HG03457 (cell line): ENCODE results near the gene SIGLEC1.

Source experiments
- ATAC-seq: cut with Tn5 transposase; IDR thresholded peaks from one replicate; pipeline ENCODE4 v1.9.1; 2021; ENCODE audit warnings: moderate number of reproducible peaks; ENCODE audit not compliant: unreplicated experiment

The SIGLEC1 gene

GRCh38 chr20:3744806-3745685, 32.6 kb upstream of the SIGLEC1 start:
- ATAC-seq = no peak

DNA sequence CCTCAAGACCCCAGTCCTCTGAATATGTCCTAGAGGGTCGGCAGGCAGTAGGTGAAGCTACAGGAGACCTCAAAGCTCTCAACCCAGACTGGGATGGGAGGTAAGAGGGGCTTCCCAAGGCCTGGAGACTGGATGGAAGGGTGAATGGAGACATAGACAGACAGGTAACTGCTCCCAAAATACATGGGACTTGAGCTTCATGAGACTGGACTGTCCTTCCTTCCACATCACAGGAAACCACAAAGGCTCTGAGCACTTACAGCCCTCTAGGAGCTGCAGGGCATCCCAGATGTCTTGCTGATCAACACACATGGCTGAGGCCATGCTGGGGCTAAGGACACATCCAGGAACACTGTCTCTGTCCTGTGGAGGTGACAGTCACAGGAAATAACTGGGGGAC, 31.6 kb upstream of the SIGLEC1 start:
- no peak for ATAC-seq

DNA sequence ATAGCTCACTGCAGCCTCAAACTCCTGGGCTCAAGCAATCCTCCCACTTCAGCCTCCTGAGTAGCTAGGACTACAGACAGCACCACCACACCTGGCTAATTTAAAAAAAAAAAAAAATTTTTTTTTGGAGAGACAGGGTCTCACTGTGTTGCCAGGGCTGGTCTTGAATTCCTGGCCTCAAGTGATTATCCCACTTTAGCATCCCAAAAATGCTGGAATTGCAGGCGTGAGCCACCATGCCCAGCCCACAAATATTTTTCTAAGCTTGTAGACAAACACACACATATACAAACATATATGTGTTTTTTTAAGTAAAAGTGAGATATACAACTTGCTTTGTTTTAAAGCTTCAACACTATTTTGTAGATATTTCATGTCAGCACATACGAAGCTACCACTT, 30.9 kb upstream of the SIGLEC1 start:
- no peak for ATAC-seq

GRCh38 chr20:3741836-3742458, 29.5 kb upstream of the SIGLEC1 start:
- no peak for ATAC-seq

DNA sequence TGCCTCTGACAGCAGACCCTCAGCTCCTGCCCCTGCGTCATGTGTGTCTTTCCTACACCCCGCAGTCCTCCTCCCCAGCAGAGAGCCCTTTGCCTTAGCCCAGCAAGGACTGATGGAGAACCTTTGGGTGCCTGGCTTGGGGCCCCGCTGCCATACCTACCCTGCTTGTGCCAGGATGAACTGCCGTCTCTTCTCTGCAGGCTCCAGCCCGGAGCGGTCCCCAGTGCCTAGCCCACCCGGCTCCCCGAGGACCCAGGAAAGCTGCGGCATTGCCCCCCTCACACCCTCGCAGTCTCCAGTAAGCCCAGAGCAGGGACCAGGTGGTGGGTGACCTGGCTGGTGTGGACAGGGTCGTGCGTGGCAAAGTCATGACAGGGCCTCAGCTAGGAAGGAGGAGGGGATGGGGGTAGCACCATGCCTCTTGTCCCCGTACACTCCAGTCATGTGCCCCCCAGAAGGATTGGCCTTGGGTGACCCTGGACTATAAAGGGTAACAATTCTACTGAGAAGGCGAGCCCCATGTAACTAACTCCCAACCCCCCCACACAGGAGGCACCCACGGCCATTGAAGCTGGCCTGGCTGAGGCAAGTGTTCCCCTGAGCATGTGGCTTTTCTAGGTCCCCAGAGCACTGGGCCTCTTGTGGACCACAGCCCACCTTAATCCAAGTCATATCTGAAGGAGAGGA, 28.4 kb upstream of the SIGLEC1 start:
- ATAC-seq = no peak

- no peak for ATAC-seq
These were observed 27.6 kb upstream of the SIGLEC1 start for GRCh38 chr20:3739926-3740451.

GRCh38 chr20:3739054-3739925, 26.9 kb upstream of the SIGLEC1 start:
- ATAC-seq = no peak

DNA sequence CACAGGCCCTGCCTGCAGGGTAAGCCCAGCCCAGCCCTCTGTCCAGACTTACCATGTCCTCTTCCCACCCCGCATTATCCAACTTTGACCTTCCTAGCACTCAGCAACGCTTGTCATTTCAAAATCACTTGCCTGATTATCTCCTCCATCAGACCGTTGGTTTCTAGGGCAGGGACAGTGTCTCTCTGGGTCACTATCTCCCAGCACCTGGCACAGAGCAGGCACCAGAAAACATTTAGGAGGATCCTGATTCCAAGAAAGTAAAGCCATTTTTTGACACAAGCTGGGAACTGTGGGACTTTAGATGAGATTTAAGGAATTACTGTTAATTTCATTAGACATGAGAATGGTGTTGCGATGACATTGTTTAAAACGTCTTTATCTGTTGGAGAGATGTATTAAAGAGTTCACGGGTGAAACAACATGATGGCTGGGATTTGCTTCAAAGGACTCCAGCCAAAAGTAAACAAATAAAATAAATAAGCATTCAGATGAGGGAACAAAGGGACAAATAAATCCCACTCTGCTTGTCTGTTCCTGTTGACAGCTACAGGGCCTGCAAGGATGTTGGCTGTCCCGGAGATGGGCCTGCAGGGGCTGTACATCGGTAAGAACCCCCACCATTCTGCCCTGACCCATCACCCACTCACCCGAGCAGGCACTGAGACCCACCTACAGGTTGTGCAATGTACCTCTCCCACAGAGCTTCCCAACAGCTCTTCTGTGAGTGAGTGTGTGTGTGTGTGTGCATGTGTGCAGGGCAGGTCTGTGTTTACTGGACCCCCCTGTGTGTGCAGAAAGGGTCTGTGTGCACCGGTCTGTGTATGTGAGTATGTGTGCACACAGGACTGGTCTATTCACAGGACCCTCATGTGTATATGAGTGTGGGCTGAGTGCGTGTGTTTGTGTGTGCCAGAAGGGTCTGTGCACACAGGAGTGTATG, 26.0 kb upstream of the SIGLEC1 start:
- no peak for ATAC-seq

- ATAC-seq = no peak
These were observed 23.4 kb upstream of the SIGLEC1 start for GRCh38 chr20:3735768-3736167.

DNA sequence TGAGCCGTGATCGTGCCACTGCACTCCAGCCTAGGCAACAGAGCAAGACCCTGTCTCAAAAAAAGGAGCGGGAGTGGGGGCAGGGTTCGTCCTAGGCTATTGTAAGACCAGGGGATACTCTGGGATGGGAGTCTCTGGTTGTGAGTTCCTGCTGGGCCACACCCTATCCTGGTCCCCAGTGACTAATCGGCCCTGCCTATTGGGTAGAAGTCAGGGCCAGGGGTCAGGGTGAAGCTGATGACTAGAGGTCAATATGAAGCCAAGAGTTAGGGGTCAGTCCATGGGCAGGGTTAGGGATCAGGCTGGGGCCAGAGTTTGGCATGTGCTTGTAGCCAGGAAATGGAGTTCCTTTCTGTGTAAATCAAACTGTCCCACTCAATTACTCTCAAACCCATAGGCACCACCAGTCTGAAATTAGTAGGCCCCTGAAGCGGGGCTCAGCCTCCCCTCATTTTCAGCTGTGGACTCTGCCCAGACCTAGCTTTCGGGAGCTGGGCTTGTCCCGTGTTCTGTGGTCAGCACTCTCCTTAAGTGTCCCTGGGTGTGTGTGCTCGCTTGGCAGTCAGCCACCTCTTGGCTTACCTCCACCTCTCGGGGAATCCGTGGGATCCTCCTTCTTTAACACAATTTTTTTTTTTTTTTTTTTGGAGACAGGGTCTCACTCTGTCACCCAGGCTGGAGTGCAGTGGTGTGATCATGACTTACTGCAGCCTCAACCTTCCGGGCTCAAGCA, 21.9 kb upstream of the SIGLEC1 start:
- no peak for ATAC-seq

DNA sequence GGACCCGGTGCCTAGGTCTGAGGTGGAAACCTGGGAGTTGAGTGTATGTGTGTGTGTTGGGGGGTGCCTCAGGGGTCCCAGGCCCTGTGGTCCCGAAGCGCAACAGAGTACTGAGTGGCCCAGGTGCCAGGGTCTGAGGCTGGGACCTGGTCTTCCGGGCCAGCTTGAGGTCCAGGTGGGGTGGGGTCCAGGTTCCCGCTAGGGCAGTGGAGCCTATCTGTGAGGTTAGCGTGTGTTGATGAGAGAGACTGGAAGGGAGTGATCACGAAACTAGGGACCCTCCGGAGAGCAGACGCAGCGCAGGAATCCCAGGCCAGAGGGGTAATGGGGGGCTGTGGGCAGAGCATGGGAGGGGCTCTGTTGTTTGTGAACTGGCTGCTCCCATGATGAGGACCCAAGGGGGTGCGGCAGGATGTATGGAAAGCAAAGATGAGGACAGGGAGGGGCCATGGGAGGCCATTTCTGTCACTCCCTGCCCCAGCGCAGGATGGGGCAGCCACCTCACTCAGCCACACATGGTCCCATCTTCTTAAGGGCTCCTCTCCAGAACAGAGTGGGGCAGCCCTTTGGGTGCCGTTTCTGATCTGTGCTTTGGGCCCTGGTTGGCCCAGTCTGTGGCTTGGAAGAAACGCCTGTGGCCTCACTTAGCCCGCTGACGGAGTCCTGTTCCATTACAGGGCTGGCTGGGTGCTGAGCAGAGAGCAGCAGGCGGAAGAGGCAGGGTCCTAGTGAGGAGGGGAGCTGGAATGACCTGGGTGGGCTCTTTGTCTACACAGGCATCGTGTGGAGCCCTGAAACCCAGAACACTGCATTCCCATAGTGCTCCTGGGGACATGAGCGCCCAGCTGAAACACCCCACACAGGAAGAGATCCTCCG, 21.0 kb upstream of the SIGLEC1 start:
- ATAC-seq = no peak

DNA sequence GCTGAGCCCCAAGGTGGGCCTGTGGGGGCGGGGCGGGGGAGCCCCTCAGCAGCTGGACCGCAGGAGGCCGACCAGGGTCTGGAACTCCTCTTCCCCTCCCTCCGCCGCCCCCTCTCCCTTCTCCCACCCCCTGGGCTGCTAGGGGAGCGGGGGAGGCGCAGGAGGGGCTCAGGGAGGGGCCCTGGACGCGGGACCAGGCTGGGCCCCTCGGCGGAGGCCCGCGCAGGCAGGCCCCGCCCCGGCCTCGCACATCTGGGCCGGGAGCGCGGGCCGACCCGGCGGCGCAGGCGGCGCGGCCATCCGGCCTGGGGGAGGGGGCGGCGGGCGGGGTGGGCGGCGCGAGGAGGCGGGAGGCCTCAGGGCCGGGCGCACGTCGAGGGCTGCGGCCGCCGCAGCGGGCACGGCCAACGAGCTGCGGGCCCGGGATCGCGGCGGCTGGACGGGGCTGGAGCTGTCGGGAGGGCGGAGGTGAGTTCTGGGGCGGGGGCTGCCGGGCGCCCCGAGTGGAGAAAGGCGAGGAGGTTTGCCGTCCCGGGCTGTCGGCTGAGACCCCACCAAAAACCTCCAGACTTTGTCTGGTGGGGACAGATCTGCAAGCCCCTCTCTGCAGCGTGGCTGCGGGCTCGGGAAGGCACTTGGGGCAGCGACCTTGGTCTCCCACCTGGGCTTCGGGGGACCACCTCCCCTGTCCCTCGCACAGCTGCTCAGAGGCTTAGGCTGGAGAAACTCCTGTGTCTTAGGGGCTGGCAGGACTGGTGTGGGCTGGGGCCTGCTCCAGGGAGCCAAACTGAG, 20.1 kb upstream of the SIGLEC1 start, which contains the start of gene HSPA12B:
Gene HSPA12B, plus strand, starts transcription at position 359 of the 792 bp plus-strand sequence. CDS start 5,990 bp downstream, outside the sequence.
- no peak for ATAC-seq

DNA sequence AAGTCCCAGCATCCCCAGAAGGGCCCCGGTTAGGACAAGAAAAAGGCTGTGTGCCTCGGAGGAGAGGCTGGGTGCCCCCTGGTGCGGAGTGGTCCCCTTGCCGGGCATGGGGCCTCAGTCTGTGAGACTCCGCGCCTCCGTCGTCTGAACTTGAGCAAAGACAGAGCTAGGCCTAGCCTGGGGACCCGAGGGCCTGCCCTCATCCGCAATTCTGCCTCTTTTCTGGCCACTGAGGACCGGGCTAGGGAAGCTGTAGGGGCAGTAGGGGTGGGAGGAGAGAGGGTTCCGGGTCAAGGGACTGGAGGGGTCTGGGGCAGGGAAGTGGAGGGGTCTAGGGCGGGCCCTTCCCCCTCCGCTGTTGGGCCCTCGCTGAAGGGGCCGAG, 19.5 kb upstream of the SIGLEC1 start:
- ATAC-seq = no peak

GRCh38 chr20:3730803-3731672, 18.6 kb upstream of the SIGLEC1 start:
- ATAC-seq = no peak

DNA sequence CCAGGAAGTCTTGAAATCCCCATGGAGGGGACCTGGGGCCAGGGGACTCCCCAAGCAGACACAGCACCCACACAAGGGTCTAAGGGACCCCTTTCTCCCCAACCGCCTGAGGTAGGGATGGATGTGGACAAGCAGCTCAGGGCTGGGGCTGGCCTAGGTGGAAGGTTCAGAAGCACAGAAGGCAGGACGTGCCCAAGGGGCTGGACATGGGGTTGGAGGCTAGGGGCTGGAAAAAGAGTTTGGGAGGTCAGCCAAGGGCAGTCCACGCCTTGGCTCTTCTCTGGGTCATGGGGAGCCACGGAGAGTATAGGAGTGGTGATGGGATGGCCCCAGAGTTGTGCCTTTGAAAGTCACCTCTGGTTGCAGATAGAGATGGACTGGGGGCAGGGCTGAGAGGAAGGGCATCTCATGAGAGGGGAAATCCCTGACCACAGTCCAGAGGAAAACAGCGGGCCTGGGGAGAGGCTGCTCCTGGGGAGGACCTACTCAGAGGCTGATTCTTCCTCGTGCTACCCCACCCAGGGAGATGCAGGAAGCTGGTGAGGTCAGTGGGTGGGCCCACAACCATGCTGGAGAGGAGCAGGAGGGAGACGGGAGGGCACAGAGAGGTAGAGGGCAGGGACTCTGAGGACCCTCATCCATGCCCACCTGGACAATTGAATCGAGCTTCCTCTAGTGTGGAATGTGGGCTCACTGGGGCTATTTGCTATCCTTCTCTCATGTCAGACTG, 17.6 kb upstream of the SIGLEC1 start:
- no peak for ATAC-seq
